ENCODE measurements around the gene ATXN7L3. TPM values are rescaled to one million over a fixed set of nuclear protein-coding genes. Genes with fewer than 3 reads are reported as not detected.

ATXN7L3 gene
- total and polyA plus RNA-seq, 10 of the 15 experiments (the other 5 are each of a cell fraction or from before 2014, with no cell fraction given): 0.71 to 78.7 (median 32.7) TPM

DNA sequence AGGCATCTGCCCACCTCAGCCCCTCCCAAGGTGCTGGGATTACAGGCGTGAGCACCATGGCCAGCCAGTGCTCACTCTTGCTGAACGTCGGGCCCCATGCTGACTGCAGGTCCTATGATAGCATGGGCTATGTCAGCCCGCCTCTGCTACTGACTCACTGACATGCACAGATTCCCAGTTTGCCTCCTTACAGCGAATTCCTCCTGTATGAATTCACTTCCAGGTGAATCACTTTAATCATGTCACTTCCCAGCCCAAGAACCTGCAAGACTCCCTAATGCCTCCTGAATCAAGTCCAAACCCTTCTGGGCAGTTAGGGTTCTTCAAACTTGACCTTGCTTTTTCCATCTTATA lies 35.9 kb upstream of the ATXN7L3 start:
- ChIA-PET POLR2A (interaction anchor here (1.0 kb wide), 1 partner anchor 9 kb away, joined by 5 read pairs; no protein-coding TSS in a partner anchor), RAD21 (ENCODE audit: unreplicated experiment) (no interaction called here), CTCF (no interaction called here), SMC1A (ENCODE audit: uncharacterized antibody, unreplicated experiment) (no interaction called here)
- peaks cover 23% of the 10 kb centered on the region for H3K4me1 ChIP-seq (ENCODE audit: control insufficient read depth, insufficient read depth, low read length)
- DNase-seq (ENCODE audit: low read depth, low spot score): no peak
- no peaks in the 10 kb centered on the region for H4K20me1 ChIP-seq (ENCODE audit: control insufficient read depth, insufficient read depth)
- TF ChIP-seq IKZF2 (IDR thresholded peaks at IDR 0.05) (no peak), MEF2B (IDR thresholded peaks at IDR 0.05; ENCODE audit: partially characterized antibody, poor library complexity, severe bottlenecking) (no peak), FOXK2 (IDR thresholded peaks at IDR 0.05) (no peak), KDM1A (IDR thresholded peaks at IDR 0.05; ENCODE audit: borderline replicate concordance) (no peak)
- TF ChIP-seq, protein P1, sequence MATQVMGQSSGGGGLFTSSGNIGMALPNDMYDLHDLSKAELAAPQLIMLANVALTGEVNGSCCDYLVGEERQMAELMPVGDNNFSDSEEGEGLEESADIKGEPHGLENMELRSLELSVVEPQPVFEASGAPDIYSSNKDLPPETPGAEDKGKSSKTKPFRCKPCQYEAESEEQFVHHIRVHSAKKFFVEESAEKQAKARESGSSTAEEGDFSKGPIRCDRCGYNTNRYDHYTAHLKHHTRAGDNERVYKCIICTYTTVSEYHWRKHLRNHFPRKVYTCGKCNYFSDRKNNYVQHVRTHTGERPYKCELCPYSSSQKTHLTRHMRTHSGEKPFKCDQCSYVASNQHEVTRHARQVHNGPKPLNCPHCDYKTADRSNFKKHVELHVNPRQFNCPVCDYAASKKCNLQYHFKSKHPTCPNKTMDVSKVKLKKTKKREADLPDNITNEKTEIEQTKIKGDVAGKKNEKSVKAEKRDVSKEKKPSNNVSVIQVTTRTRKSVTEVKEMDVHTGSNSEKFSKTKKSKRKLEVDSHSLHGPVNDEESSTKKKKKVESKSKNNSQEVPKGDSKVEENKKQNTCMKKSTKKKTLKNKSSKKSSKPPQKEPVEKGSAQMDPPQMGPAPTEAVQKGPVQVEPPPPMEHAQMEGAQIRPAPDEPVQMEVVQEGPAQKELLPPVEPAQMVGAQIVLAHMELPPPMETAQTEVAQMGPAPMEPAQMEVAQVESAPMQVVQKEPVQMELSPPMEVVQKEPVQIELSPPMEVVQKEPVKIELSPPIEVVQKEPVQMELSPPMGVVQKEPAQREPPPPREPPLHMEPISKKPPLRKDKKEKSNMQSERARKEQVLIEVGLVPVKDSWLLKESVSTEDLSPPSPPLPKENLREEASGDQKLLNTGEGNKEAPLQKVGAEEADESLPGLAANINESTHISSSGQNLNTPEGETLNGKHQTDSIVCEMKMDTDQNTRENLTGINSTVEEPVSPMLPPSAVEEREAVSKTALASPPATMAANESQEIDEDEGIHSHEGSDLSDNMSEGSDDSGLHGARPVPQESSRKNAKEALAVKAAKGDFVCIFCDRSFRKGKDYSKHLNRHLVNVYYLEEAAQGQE (IDR thresholded peaks at IDR 0.05; ENCODE audit: low read depth, low read length): no peak
- TF ChIP-seq, protein P2, sequence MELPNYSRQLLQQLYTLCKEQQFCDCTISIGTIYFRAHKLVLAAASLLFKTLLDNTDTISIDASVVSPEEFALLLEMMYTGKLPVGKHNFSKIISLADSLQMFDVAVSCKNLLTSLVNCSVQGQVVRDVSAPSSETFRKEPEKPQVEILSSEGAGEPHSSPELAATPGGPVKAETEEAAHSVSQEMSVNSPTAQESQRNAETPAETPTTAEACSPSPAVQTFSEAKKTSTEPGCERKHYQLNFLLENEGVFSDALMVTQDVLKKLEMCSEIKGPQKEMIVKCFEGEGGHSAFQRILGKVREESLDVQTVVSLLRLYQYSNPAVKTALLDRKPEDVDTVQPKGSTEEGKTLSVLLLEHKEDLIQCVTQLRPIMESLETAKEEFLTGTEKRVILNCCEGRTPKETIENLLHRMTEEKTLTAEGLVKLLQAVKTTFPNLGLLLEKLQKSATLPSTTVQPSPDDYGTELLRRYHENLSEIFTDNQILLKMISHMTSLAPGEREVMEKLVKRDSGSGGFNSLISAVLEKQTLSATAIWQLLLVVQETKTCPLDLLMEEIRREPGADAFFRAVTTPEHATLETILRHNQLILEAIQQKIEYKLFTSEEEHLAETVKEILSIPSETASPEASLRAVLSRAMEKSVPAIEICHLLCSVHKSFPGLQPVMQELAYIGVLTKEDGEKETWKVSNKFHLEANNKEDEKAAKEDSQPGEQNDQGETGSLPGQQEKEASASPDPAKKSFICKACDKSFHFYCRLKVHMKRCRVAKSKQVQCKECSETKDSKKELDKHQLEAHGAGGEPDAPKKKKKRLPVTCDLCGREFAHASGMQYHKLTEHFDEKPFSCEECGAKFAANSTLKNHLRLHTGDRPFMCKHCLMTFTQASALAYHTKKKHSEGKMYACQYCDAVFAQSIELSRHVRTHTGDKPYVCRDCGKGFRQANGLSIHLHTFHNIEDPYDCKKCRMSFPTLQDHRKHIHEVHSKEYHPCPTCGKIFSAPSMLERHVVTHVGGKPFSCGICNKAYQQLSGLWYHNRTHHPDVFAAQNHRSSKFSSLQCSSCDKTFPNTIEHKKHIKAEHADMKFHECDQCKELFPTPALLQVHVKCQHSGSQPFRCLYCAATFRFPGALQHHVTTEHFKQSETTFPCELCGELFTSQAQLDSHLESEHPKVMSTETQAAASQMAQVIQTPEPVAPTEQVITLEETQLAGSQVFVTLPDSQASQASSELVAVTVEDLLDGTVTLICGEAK (IDR thresholded peaks at IDR 0.05; ENCODE audit: borderline replicate concordance): no peak
- intact Hi-C loops (cut with micrococcal nuclease; ENCODE audit: unreplicated experiment): no loop called here
- no TSS peak for BruUV-seq (replicated peaks)
- peak overlapping the region; percentile 7; the same call in 1 of the 2 replicates for H3K4me2 ChIP-seq (ENCODE audit: control insufficient read depth, insufficient read depth)
- H3K9me3 ChIP-seq (replicated peaks; ENCODE audit: control insufficient read depth, insufficient read depth, low read length): no peaks in the 10 kb centered on the region
- peak; percentile 11; the same call in 2 of the 3 replicates for ATAC-seq
- no peak overlapping the region for H2AFZ ChIP-seq (ENCODE audit: control insufficient read depth, low read depth, low read length)
- no peak overlapping the region for H3K4me3 ChIP-seq
- no peak for FAIRE-seq
- H3K27me3 ChIP-seq (replicated peaks in 1 of 2; ENCODE audit: control insufficient read depth in 2 of 2, insufficient read depth in 2 of 2, low read length in 1 of 2): no peaks in the 10 kb centered on the region
- in situ Hi-C loops (cut with MboI): no loop called here
- WGBS (ENCODE audit: insufficient coverage, insufficient replicate concordance, low lambda C conversion rate, missing lambda C conversion rate): 95% methylated on average over 4 of the region's 5 CpGs
- H3K27ac ChIP-seq (ENCODE audit: control insufficient read depth, insufficient read depth): no peak overlapping the region
- H3K9ac ChIP-seq (ENCODE audit: control insufficient read depth, insufficient read depth, low read length): no peak overlapping the region
- no peaks in the 10 kb centered on the region for H3K36me3 ChIP-seq (ENCODE audit: control insufficient read depth in 2 of 2, insufficient read depth in 2 of 2, low read length in 1 of 2)
- no peaks in the 10 kb centered on the region for H3K79me2 ChIP-seq (ENCODE audit: control insufficient read depth, insufficient read depth, low read length)
